Kidney tubule cell (primary cell): ENCODE results near the gene MRPL21.

ENCODE experiments used
- DNase-seq: peaks from one replicate; pipeline ENCODE4 v3.0.0-alpha.2; 2018; ENCODE audit warnings: low spot score

Gene MRPL21

GRCh38 chr11:68935066-68935465 lies 31.4 kb upstream of the MRPL21 start:
- DNase-seq, result no peak

DNA sequence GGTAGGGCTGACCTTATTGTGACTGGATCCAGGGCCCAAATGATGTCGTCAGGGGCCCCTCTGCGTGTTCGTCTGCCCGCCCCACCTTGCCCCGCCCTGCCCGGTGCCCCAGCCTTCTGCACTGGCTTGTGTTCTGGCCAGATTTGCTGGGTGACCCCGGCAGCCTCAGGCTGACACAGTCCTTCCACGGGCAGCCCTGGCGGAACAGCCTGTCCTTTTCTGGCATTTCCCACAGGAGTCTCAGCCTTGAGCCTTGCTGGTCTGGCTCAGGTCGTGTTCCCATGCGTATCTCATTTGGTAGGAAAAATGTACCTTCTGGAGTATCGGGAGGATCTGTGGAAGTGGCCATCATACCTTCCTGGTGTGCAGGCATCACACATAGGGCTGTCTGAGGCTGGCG lies 31.0 kb upstream of the MRPL21 start:
- no peak for DNase-seq

GRCh38 chr11:68934321-68934645 lies 30.7 kb upstream of the MRPL21 start:
- no peak for DNase-seq

GRCh38 chr11:68933605-68934320 lies 30.1 kb upstream of the MRPL21 start:
- DNase-seq, result no peak

DNA sequence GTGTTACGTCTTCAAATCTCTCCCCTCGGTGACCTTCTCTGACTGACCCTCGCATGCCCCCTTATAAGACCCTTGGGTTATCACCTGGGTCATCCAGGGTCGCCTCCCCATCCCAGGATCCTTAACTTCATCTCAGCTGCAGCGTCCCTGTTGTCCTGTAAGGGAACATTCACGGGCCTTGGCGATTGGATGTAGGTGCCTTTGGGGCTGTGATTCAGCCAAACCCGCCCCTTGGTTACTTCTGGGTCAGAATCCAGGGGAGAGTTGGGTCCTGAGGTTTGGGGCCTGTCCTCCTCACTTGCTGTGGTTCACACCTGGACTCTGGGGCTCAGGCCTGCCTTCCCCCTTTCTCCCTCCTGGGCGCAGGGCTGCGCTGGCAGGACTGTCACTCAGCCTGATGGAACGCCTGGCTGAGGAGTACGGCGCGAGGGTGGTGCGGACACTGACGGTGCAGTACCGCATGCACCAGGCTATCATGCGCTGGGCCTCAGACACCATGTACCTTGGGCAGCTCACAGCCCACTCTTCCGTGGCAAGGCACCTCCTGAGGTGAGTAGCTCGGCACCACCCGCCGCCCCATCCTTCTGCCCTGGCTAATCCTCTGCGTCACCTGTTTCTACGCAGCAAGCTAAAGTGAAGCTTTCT lies 29.4 kb upstream of the MRPL21 start:
- no peak for DNase-seq

GRCh38 chr11:68932358-68932757 lies 28.7 kb upstream of the MRPL21 start:
- DNase-seq, result no peak

DNA sequence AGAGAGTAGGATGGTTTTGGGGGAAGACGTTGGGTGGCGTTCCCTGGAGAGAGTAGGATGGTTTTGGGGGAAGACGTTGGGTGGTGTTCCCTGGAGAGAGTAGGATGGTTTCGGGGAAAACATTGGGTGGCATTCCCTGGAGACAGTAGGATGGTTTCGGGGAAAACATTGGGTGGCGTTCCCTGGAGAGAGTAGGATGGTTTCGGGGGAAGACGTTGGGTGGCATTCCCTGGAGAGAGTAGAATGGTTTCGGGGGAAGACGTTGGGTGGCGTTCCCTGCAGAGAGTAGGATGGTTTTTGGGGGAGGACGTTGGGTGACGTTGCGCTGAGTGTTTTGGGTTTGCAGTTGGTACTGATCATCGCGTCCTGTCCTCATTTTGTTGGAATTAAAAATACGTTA lies 28.3 kb upstream of the MRPL21 start:
- DNase-seq, result no peak

GRCh38 chr11:68930991-68931855 lies 27.6 kb upstream of the MRPL21 start:
- no peak for DNase-seq

DNA sequence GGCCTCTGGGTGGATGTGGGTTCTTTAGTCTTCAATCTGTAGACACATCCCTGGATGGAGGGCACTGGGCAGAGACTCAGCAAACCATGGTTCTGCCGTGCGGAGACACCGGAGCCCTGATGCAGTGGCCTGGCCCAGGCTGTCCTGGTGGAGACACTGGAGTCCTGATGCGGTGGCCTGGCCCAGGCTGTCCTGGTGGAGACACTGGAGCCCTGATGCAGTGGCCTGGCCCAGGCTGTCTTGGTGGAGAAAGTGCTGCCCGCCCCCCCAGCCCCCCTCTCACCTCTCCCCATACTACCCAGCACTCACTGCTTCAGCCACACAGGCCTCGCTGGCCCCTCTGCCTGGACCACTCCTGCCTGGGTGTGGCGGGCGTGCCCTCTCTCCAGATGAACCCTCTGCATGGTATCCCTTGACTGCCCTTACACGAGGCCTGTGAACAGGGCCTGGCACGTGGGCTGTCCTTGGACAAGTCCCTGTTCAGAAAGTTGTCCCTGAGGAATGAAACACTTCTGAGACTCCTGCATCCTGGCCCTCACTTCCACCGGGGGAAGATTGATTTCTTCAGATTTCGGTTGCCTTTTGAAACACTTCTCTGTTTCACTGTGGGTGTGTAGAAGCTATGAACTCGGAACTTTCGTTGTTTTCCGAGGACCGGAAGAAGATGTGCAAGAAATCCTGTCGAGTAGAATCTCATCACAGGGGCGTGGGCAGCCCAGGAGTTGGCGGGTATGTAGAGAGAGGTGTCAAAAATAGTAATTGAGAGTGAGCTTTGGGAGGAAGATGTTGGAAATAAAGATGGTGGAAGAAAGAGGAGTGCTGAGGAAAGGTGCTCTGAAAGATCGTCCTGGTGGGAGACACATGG lies 26.3 kb upstream of the MRPL21 start:
- DNase-seq, result no peak

DNA sequence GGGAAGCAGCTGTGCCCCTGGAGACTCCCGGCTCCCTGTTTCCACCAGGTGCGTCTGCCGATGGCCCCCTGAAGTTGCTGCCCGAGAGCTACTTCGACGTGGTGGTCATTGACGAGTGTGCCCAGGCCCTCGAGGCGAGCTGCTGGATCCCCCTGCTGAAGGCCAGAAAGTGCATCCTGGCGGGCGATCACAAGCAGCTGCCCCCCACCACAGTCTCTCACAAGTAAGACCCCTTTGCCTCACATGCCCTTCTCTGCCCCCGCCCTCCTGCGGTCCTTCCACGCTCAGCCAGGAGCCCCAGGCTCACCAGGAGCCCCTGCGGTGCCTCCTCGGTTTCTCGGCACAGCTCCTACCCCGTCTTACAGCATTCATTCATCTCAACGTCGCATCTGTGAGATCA lies 25.5 kb upstream of the MRPL21 start:
- DNase-seq, result no peak

DNA sequence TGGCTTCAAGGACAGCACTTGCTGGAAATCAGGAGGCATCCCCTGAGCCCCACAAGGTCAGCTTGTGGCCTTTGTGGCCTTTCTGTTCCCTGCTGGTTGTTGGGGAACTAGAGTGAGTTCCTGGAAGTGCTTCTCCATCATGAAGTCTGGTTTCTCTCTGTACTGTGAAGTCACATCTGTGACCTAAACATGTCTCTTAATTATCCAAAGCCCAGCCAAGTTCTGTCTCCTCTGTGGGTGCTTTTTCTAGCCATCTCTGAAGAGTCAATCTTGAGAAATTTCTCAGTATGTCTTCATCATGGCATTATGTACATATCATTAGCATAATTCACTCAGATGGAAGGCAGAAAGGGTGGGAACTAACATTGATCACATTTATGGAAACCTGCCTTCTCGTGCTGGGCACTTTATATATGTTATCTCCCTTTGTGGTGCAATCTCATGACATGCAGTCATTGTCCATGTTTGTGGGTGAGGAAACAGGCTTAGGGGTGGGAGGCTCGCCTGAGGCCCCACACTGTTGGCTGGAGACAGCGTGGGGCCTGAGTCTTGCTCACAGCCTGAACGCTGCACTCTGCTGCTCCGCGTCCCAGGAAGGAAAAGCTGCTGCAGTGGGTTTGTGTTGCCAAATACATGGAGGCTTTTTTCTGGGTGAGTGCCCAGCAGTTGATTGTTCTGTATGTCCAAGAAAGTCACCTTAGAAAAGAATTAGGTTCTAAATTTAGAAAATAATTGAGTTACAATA lies 24.7 kb upstream of the MRPL21 start:
- DNase-seq, result no peak

GRCh38 chr11:68927280-68928135 lies 23.9 kb upstream of the MRPL21 start:
- DNase-seq, result no peak

- no peak for DNase-seq
Measured at GRCh38 chr11:68925611-68926010, 22.0 kb upstream of the MRPL21 start.

GRCh38 chr11:68924073-68924925 lies 20.7 kb upstream of the MRPL21 start:
- no peak for DNase-seq

DNA sequence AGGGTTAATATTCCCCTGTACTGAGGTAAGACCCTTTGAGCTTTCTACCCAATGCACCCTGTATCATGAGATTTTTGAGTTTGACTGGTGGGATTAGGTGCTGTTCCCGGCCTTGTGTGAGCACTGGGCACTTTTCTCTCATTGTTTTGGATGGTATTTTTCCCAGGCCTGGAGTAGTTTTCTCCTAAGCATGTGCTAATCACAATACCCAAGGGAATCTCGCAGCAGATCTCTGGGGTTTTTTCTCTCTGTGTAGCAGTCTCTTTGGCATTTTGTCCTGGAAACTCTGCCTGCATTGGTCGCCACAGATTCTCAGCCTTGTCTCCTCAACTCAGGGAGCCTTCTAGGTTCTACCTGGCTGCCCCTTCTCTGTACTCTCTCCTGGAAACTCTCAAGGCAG lies 20.0 kb upstream of the MRPL21 start:
- DNase-seq, result no peak

DNA sequence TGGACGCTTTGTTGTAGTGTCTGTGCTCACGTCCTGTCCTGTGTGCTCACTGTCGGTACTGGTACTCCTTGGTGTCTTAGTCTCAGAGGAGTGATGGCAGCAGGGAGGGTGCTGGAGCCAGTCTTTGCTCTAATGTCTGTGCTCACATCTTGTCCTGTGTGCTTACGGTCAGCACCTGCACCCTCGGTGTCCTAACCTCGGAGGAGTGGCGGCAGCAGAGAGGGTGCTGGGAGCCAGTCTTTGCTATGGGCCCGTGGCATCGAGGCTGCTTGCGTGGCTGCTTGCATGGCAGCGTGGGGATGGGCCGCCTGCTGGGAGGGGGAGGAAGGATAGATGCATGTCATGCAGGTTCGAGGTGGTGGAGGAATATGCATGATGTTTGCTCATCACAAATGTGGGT lies 12.8 kb upstream of the MRPL21 start:
- no peak for DNase-seq

- no peak for DNase-seq
Measured at GRCh38 chr11:68914761-68915160, 11.1 kb upstream of the MRPL21 start.

- DNase-seq, result no peak
Measured at GRCh38 chr11:68913188-68913587, 9.6 kb upstream of the MRPL21 start.

DNA sequence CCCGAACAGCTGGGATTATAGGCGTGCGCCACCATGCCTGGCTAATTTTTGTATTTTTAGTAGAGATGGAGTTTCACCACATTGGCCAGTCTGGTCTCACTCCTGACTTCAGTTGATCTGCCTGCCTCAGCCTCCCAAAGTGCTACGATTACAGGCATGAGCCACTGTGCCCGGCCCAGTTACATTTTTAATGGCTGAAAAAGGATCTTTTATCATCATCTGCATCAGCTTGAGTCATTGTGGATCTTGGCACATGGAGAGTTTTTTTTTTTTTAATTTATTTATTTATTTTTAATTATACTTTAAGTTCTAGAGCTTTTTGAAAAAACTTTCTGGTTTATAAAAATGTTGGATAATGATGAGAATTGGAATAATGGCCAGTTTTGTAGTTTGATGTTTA lies 8.6 kb upstream of the MRPL21 start:
- DNase-seq, result no peak

DNA sequence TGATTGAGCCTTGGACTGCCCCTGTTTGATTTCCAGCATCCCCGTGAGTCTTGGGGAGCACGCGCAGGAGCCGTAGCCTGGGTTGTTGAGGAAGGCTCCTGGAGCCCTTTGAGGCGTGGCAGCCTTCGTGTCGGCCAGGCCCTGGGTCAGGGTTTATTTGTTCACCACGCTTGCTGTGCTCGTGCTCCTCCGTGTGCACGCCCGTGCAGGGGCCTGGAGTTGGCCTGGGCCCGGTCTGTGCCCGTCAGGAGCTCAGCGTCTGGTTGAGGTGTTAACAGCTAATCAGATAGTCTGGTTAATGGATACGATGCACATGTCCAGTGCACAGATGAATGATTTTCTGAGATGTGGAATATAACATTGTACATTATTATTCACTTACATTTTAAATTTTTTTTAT lies 8.1 kb upstream of the MRPL21 start:
- no peak for DNase-seq
